GM21526 (cell line): ENCODE measurements around the gene CRLF1.

ENCODE experiments used
- ATAC-seq: cut with Tn5 transposase; IDR thresholded peaks from one replicate; pipeline ENCODE4 v1.9.1; 2021; ENCODE audit warnings: moderate library complexity; ENCODE audit not compliant: unreplicated experiment, low FRiP score

The CRLF1 gene

GRCh38 chr19:18606281-18607225 lies at the start of gene CRLF1:
TSS of gene CRLF1 (minus strand) at chr19:18606799. CDS start at chr19:18606656, 143 bp downstream.
- no peak for ATAC-seq

GRCh38 chr19:18655173-18655844 lies 48.7 kb upstream of the CRLF1 start:
- ATAC-seq, result no peak

GRCh38 chr19:18654469-18654868 lies 47.9 kb upstream of the CRLF1 start:
- no peak for ATAC-seq

GRCh38 chr19:18653853-18654252 lies 47.3 kb upstream of the CRLF1 start:
- ATAC-seq, result no peak

- ATAC-seq, result no peak
Measured at GRCh38 chr19:18651733-18652132, 45.1 kb upstream of the CRLF1 start.

GRCh38 chr19:18651300-18651699 lies 44.7 kb upstream of the CRLF1 start:
- no peak for ATAC-seq

GRCh38 chr19:18650468-18651041 lies 44.0 kb upstream of the CRLF1 start:
- no peak for ATAC-seq

GRCh38 chr19:18650021-18650390 lies 43.4 kb upstream of the CRLF1 start:
- ATAC-seq, result no peak

- ATAC-seq, result no peak
Measured at GRCh38 chr19:18649371-18650020, 42.9 kb upstream of the CRLF1 start.

GRCh38 chr19:18648973-18649315 lies 42.3 kb upstream of the CRLF1 start:
- no peak for ATAC-seq

- ATAC-seq, result no peak
Measured at GRCh38 chr19:18647807-18648206, 41.2 kb upstream of the CRLF1 start.

- ATAC-seq, result no peak
Measured at GRCh38 chr19:18647371-18647767, 40.8 kb upstream of the CRLF1 start.

- no peak for ATAC-seq
Measured at GRCh38 chr19:18646535-18647370, 40.2 kb upstream of the CRLF1 start.

- ATAC-seq, result no peak
Measured at GRCh38 chr19:18645035-18645511, 38.5 kb upstream of the CRLF1 start.

- no peak for ATAC-seq
Measured at GRCh38 chr19:18644196-18645034, 37.8 kb upstream of the CRLF1 start.

- ATAC-seq, result no peak
Measured at GRCh38 chr19:18639706-18640243, 33.2 kb upstream of the CRLF1 start.

- no peak for ATAC-seq
Measured at GRCh38 chr19:18637673-18638630, 31.4 kb upstream of the CRLF1 start.
